ENCODE data around the gene G2E3.

DNA sequence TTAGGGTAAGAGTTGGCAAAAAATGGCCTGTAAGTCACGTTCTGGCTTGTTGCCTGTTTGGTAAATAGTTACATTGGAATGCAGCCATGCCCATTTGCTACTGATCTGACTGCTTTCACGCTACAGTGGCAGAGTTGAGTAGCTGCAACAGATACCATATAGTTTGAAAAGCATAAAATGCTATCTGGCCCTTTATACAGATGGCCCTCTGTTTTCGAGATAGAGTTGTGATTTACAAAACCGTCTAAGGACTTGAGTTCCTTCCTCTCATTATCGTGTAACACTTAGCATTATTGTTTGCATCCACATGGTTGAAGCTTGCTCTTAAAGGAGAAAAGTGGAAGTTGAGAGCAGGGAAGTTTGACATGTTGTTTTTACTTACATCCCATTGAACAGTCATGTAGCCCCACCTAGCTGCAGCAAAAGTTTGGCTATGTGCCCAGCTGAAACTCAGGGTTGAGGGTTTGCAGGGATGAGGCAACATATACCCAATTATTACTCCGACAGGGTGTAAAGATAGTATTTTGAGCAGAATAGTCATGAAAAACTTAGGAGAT lies 51.9 kb downstream of the G2E3 start:
- no peak for TF ChIP-seq EZH2 (IDR thresholded peaks at IDR 0.05)
- no peak for TF ChIP-seq POLR2AphosphoS5 (IDR thresholded peaks at IDR 0.05; ENCODE audit: borderline replicate concordance, low read depth, low read length)
- no peak for TF ChIP-seq FOXP2 (optimal IDR thresholded peaks at IDR 0.05; ENCODE audit: control extremely low read depth, extremely low read length, insufficient read depth)

All from SK-N-MC (cell line).